Ectodermal cell (in vitro differentiated cells): ENCODE data around the gene CLASP2.

Experiments used
- H3K27ac ChIP-seq: 2 replicates; pipeline ENCODE4 v1.7.0; 2013; ENCODE audit warnings: mild to moderate bottlenecking, low read depth, low read length; ENCODE audit not compliant: insufficient read depth, poor library complexity, severe bottlenecking
- H3K27me3 ChIP-seq: 2 replicates; pipeline ENCODE4 v1.7.0; 2013; ENCODE audit warnings: mild to moderate bottlenecking, low read length; ENCODE audit not compliant: insufficient read depth, control insufficient read depth, poor library complexity, severe bottlenecking
- H3K36me3 ChIP-seq: one replicate; pipeline ENCODE4 v1.7.0; 2013; ENCODE audit warnings: low read length; ENCODE audit not compliant: control insufficient read depth, insufficient read depth
- H3K4me1 ChIP-seq: one replicate; pipeline ENCODE4 v1.7.0; 2013; ENCODE audit warnings: low read length; ENCODE audit not compliant: control insufficient read depth, insufficient read depth
- H3K4me3 ChIP-seq: 2 replicates; pipeline ENCODE4 v1.7.0; 2013; ENCODE audit warnings: low read depth, low read length, control low read depth; ENCODE audit not compliant: insufficient read depth
- H3K9me3 ChIP-seq: 2 replicates; pipeline ENCODE4 v1.7.0; 2013; ENCODE audit warnings: mild to moderate bottlenecking, low read length, moderate library complexity; ENCODE audit not compliant: control insufficient read depth
- WGBS, 2 experiments: methylation state at CpG; one replicate each; pipeline ENCODE4 v1.1.7; 2013; ENCODE audit warnings: missing lambda C conversion rate in 2 of 2; 5-methylcytosine and 5-hydroxymethylcytosine counted together

Gene CLASP2

GRCh38 chr3:33644582-33644981 is 73.5 kb downstream of the CLASP2 start:
- Histone ChIP-seq H3K9me3 (no peaks in the 10 kb centered on the region), H3K4me3 (no peak overlapping the region), H3K27ac (no peak overlapping the region), H3K4me1 (no peaks in the 10 kb centered on the region), H3K36me3 (no peaks in the 10 kb centered on the region), H3K27me3 (no peaks in the 10 kb centered on the region)
- 92 to 96% methylated on average over 4 of the region's 4 CpGs for WGBS, 2 experiments

GRCh38 chr3:33642806-33643205 is 75.2 kb downstream of the CLASP2 start:
- no peak overlapping the region for H3K27ac ChIP-seq
- no peak overlapping the region for H3K4me3 ChIP-seq
- WGBS, 2 experiments = 86 to 91% methylated on average over 1 to 2 of the region's 2 CpGs
- no peaks in the 10 kb centered on the region for H3K27me3 ChIP-seq
- peaks cover 3% of the 10 kb centered on the region for H3K36me3 ChIP-seq
- H3K4me1 ChIP-seq = no peaks in the 10 kb centered on the region
- no peaks in the 10 kb centered on the region for H3K9me3 ChIP-seq

DNA sequence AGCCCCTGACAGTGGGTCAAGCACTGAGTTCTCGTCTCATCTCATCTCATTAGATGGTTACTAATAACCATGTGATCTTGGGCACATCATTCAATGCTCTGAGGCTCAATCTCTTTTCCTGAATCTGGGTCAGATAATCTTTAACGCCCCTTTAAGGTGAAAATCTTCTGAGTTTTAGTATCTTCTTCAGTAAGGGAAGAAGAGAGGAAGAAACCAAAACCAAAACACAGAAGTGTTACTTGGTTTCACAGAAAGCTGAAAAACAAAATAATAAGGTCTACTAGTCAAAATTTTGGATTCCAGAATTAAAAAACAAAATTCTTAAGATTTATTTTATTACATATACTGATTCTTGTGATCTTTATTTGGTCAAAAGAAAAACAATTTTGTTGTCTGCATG is 78.2 kb downstream of the CLASP2 start:
- H3K36me3 ChIP-seq = peaks cover 3% of the 10 kb centered on the region
- WGBS, 2 experiments = 93 to 100% methylated on average over 2 of the region's 2 CpGs
- H3K4me3 ChIP-seq = no peak overlapping the region
- no peaks in the 10 kb centered on the region for H3K4me1 ChIP-seq
- H3K9me3 ChIP-seq = no peaks in the 10 kb centered on the region
- H3K27ac ChIP-seq = no peak overlapping the region
- no peaks in the 10 kb centered on the region for H3K27me3 ChIP-seq

GRCh38 chr3:33637482-33637881 is 80.6 kb downstream of the CLASP2 start:
- WGBS, 2 experiments = 57 to 80% methylated on average over 3 to 5 of the region's 5 CpGs
- Histone ChIP-seq H3K27me3 (no peaks in the 10 kb centered on the region), H3K36me3 (peaks cover 3% of the 10 kb centered on the region), H3K9me3 (no peaks in the 10 kb centered on the region), H3K4me1 (no peaks in the 10 kb centered on the region), H3K4me3 (no peak overlapping the region), H3K27ac (no peak overlapping the region)

- Histone ChIP-seq H3K9me3 (no peaks in the 10 kb centered on the region), H3K4me1 (no peaks in the 10 kb centered on the region), H3K27me3 (no peaks in the 10 kb centered on the region), H3K4me3 (no peak overlapping the region), H3K27ac (no peak overlapping the region), H3K36me3 (peaks cover 3% of the 10 kb centered on the region)
- WGBS, 2 experiments = 57 to 60% methylated on average over 6 of the region's 6 CpGs
Observed at GRCh38 chr3:33636125-33636850, 81.8 kb downstream of the CLASP2 start.

- H3K4me3 ChIP-seq = no peak overlapping the region
- no peaks in the 10 kb centered on the region for H3K27me3 ChIP-seq
- WGBS, 2 experiments = 98 to 100% methylated on average over 1 to 3 of the region's 3 CpGs
- no peaks in the 10 kb centered on the region for H3K4me1 ChIP-seq
- no peak overlapping the region for H3K27ac ChIP-seq
- H3K36me3 ChIP-seq = peaks cover 3% of the 10 kb centered on the region
- no peaks in the 10 kb centered on the region for H3K9me3 ChIP-seq
Observed at GRCh38 chr3:33634262-33634661, 83.8 kb downstream of the CLASP2 start.

GRCh38 chr3:33629219-33629618 is 88.8 kb downstream of the CLASP2 start:
- Histone ChIP-seq H3K27me3 (no peaks in the 10 kb centered on the region), H3K4me1 (no peaks in the 10 kb centered on the region), H3K27ac (no peak overlapping the region), H3K9me3 (no peaks in the 10 kb centered on the region), H3K36me3 (no peaks in the 10 kb centered on the region), H3K4me3 (no peak overlapping the region)
- 96 to 99% methylated on average over 1 of the region's 1 CpG for WGBS, 2 experiments

GRCh38 chr3:33624756-33625155 is 93.3 kb downstream of the CLASP2 start:
- Histone ChIP-seq H3K27me3 (no peaks in the 10 kb centered on the region), H3K4me3 (no peak overlapping the region)

GRCh38 chr3:33613041-33613440 is 105.0 kb downstream of the CLASP2 start:
- H3K27me3 ChIP-seq = no peaks in the 10 kb centered on the region
- no peaks in the 10 kb centered on the region for H3K36me3 ChIP-seq
- H3K4me1 ChIP-seq = no peaks in the 10 kb centered on the region
- no peak overlapping the region for H3K4me3 ChIP-seq
- 95 to 100% methylated on average over 1 of the region's 1 CpG for WGBS, 2 experiments
- no peaks in the 10 kb centered on the region for H3K9me3 ChIP-seq
- H3K27ac ChIP-seq = no peak overlapping the region

More at GRCh38 chr3:33624756-33625155, 93.3 kb downstream of the CLASP2 start:
- Histone ChIP-seq H3K27ac (no peak overlapping the region), H3K4me1 (no peaks in the 10 kb centered on the region), H3K36me3 (no peaks in the 10 kb centered on the region), H3K9me3 (no peaks in the 10 kb centered on the region)

- 100% methylated on average over 1 of the region's 1 CpG; no CpG with 5 or more reads in 1 of the 2 experiments for WGBS, 2 experiments
- H3K4me1 ChIP-seq = no peaks in the 10 kb centered on the region
- H3K27ac ChIP-seq = no peak overlapping the region
- H3K4me3 ChIP-seq = no peak overlapping the region
- H3K27me3 ChIP-seq = no peaks in the 10 kb centered on the region
- H3K36me3 ChIP-seq = no peaks in the 10 kb centered on the region
- H3K9me3 ChIP-seq = no peaks in the 10 kb centered on the region
Observed at GRCh38 chr3:33612607-33613006, 105.4 kb downstream of the CLASP2 start.
